Epidermal melanocyte (primary cell): ENCODE data around the gene NPHP3.
"Not testable (repeated sequence)": the region's sequence is repeated elsewhere in the genome, so short reads cannot be mapped to it uniquely, and the experiment has no call there.

Experiments used
- DNase-seq: peaks from one replicate; pipeline ENCODE4 v3.0.0; 2011; ENCODE audit warnings: low spot score; ENCODE audit not compliant: insufficient read length

The NPHP3 gene

GRCh38 chr3:132722165-132723023, at the start of gene NPHP3:
NPHP3 (minus strand) TSS chr3:132722409; CDS start chr3:132722355, 54 bp downstream.
- DNase-seq, result peak; percentile 73

- DNase-seq, result no peak
Measured at GRCh38 chr3:132758740-132759139, 36.5 kb upstream of the NPHP3 start.

GRCh38 chr3:132756108-132756650, 34.0 kb upstream of the NPHP3 start:
- no peak for DNase-seq

GRCh38 chr3:132753946-132754345, 31.7 kb upstream of the NPHP3 start:
- DNase-seq, result no peak

- no peak for DNase-seq
Measured at GRCh38 chr3:132749786-132750185, 27.6 kb upstream of the NPHP3 start.

GRCh38 chr3:132746720-132747119, 24.5 kb upstream of the NPHP3 start:
- not testable (repeated sequence) for DNase-seq

- DNase-seq, result no peak
Measured at GRCh38 chr3:132738314-132738713, 16.1 kb upstream of the NPHP3 start.

GRCh38 chr3:132735589-132735988, 13.4 kb upstream of the NPHP3 start:
- no peak for DNase-seq

GRCh38 chr3:132730891-132731580, 8.8 kb upstream of the NPHP3 start:
- DNase-seq, result no peak

GRCh38 chr3:132726341-132726823, 4.2 kb upstream of the NPHP3 start:
- no peak for DNase-seq

GRCh38 chr3:132723024-132723950, 1.1 kb upstream of the NPHP3 start:
- peak; percentile 44 for DNase-seq

- DNase-seq, result no peak
Measured at GRCh38 chr3:132721479-132722164, 587 bp downstream of the NPHP3 start.

GRCh38 chr3:132720228-132720627, 2.0 kb downstream of the NPHP3 start:
- DNase-seq, result no peak

GRCh38 chr3:132716372-132716771, 5.8 kb downstream of the NPHP3 start:
- DNase-seq, result no peak

- DNase-seq, result no peak
Measured at GRCh38 chr3:132713977-132714727, 8.1 kb downstream of the NPHP3 start.

GRCh38 chr3:132710311-132710710, 11.9 kb downstream of the NPHP3 start:
- no peak for DNase-seq

- DNase-seq, result no peak
Measured at GRCh38 chr3:132709761-132710160, 12.4 kb downstream of the NPHP3 start.

GRCh38 chr3:132703733-132704132, 18.5 kb downstream of the NPHP3 start:
- DNase-seq, result no peak

GRCh38 chr3:132695422-132695821, 26.8 kb downstream of the NPHP3 start:
- no peak for DNase-seq

GRCh38 chr3:132694991-132695390, 27.2 kb downstream of the NPHP3 start:
- no peak for DNase-seq
